ENCODE data around the gene MRPS27.
"Not testable (repeated sequence)": the region's sequence is repeated elsewhere in the genome, so short reads cannot be mapped to it uniquely, and the experiment has no call there.

Gene MRPS27

GRCh38 chr5:72171667-72172066, 148.4 kb downstream of the MRPS27 start:
- no peak for DNase-seq (ENCODE audit: low read depth, low spot score)

GRCh38 chr5:72171181-72171580, 148.9 kb downstream of the MRPS27 start:
- not testable (repeated sequence) for DNase-seq (ENCODE audit: low read depth, low spot score)

- DNase-seq (ENCODE audit: low read depth, low spot score): no peak
These were observed 149.9 kb downstream of the MRPS27 start for GRCh38 chr5:72170101-72170500.

Measured in activated CD4-positive, CD25-positive, alpha-beta regulatory T cell treated with anti-CD3 and anti-CD28 coated beads, Interleukin-2, amount 50 U/mL, for 16 hours (primary cell).